ENCODE data around the gene CCDC91. TPM values are rescaled to one million over a fixed set of nuclear protein-coding genes. Genes with fewer than 3 reads are reported as not detected.

CCDC91 gene
- total RNA-seq, 1 experiment from 2014 or later, result 26.9 TPM

DNA sequence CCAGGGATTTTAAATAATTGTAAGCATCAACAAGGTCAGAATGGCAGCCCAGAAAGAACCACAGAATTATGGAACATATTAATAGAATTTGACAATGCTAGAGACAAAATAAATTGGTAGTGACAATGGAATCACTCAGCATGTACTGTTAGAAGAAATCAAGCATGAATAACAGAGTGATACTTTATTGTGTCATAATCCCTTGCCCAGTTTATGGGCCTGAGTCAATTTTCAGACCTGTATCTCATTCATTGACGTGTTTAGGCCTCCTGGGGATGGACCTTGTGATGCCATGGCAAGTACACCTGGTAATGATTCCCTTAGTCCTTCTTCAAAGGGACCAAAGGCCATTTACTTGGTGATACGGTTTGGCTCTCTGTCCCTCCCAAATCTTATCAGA is 12.8 kb upstream of the CCDC91 start:
- no peaks in the 10 kb centered on the region for H3K36me3 ChIP-seq (ENCODE audit: control insufficient read depth, insufficient read depth, low read length)
- no peaks in the 10 kb centered on the region for H3K4me1 ChIP-seq (ENCODE audit: control insufficient read depth, insufficient read depth, low read length)
- no peak for ATAC-seq
- no TSS peak for BruUV-seq (replicated peaks)
- no peak overlapping the region for H3K27ac ChIP-seq (ENCODE audit: low read length)
- in situ Hi-C loops (cut with HindIII; ENCODE audit: low pct_unique_long_range_greater_than_20kb, low sequenced_read_pairs), result no loop called here
- no peak for DNase-seq (ENCODE audit: low read depth, low spot score)
- intact Hi-C loops (cut with micrococcal nuclease; ENCODE audit: unreplicated experiment), result no loop called here
- no peaks in the 10 kb centered on the region for H3K9me3 ChIP-seq (ENCODE audit: control insufficient read depth, insufficient read depth, low read depth, low read length)
- CTCF ChIA-PET, result no interaction called here
- TF ChIP-seq SIN3A (IDR thresholded peaks at IDR 0.05; ENCODE audit: borderline replicate concordance, insufficient read depth, low read depth, low read length) (no peak), TCF7L2 (IDR thresholded peaks at IDR 0.05; ENCODE audit: low read depth, low read length) (no peak)
- TF ChIP-seq, protein P1, sequence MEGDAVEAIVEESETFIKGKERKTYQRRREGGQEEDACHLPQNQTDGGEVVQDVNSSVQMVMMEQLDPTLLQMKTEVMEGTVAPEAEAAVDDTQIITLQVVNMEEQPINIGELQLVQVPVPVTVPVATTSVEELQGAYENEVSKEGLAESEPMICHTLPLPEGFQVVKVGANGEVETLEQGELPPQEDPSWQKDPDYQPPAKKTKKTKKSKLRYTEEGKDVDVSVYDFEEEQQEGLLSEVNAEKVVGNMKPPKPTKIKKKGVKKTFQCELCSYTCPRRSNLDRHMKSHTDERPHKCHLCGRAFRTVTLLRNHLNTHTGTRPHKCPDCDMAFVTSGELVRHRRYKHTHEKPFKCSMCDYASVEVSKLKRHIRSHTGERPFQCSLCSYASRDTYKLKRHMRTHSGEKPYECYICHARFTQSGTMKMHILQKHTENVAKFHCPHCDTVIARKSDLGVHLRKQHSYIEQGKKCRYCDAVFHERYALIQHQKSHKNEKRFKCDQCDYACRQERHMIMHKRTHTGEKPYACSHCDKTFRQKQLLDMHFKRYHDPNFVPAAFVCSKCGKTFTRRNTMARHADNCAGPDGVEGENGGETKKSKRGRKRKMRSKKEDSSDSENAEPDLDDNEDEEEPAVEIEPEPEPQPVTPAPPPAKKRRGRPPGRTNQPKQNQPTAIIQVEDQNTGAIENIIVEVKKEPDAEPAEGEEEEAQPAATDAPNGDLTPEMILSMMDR (IDR thresholded peaks at IDR 0.05), result no peak
- POLR2A ChIA-PET, result no interaction called here
- no peak overlapping the region for H3K4me3 ChIP-seq (ENCODE audit: low read depth in 2 of 2, low read length in 2 of 2)
- H3K27me3 ChIP-seq (ENCODE audit: control insufficient read depth, insufficient read depth, low read length), result no peaks in the 10 kb centered on the region; the same call in 1 of the 2 replicates

DNA sequence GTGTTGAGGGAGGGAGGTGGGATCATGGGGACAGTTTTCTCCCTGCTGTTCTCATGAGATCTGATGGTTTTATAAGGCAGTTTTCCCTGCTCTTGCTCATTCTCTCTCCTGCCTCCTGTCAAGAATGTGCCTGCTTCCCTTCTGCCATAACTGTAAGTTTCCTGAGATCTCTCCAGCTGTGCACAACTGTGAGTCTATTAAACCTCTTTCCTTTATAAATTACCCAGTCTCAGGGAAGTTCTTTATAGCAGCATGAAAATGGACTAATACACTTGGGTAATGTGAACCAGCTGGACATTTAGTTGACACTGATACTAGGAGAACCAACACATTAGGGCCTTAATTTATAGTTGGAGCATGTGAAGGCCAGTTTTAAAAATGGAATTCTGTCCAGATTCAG is 12.4 kb upstream of the CCDC91 start:
- TF ChIP-seq REST (IDR thresholded peaks at IDR 0.05; ENCODE audit: insufficient read depth in 1 of 2, low read depth in 2 of 2, low read length in 1 of 2) (no peak), TCF7L2 (IDR thresholded peaks at IDR 0.05; ENCODE audit: low read depth, low read length) (no peak), SIN3A (IDR thresholded peaks at IDR 0.05; ENCODE audit: borderline replicate concordance, insufficient read depth, low read depth, low read length) (no peak), POLR2AphosphoS5 (IDR thresholded peaks at IDR 0.05; ENCODE audit: low read depth, low read length) (no peak)
- TF ChIP-seq, protein P1 (IDR thresholded peaks at IDR 0.05), result no peak
- ATAC-seq (no peak), DNase-seq (ENCODE audit: low read depth, low spot score) (no peak)
- H3K4me3 ChIP-seq (ENCODE audit: low read depth in 2 of 2, low read length in 2 of 2), result no peak overlapping the region
- intact Hi-C loops (cut with micrococcal nuclease; ENCODE audit: unreplicated experiment), result no loop called here
- in situ Hi-C loops (cut with HindIII; ENCODE audit: low pct_unique_long_range_greater_than_20kb, low sequenced_read_pairs), result no loop called here
- H3K27me3 ChIP-seq (ENCODE audit: control insufficient read depth, insufficient read depth, low read length), result no peaks in the 10 kb centered on the region; the same call in 1 of the 2 replicates
- ChIA-PET POLR2A (no interaction called here), CTCF (no interaction called here)
- no peaks in the 10 kb centered on the region for H3K36me3 ChIP-seq (ENCODE audit: control insufficient read depth, insufficient read depth, low read length)
- H3K4me1 ChIP-seq (ENCODE audit: control insufficient read depth, insufficient read depth, low read length), result no peaks in the 10 kb centered on the region
- no peaks in the 10 kb centered on the region for H3K9me3 ChIP-seq (ENCODE audit: control insufficient read depth, insufficient read depth, low read depth, low read length)
- BruUV-seq (replicated peaks), result no TSS peak
- no peak overlapping the region for H3K27ac ChIP-seq (ENCODE audit: low read length)
